WTC11 (cell line): Measurements from ENCODE around the gene CLDN19. TPM values are rescaled to one million over a fixed set of nuclear protein-coding genes. Genes with fewer than 3 reads are reported as not detected.

Source experiments
- ATAC-seq: fragments of 200-7000 bp; cut with Tn5 transposase; 2 replicates; pipeline ENCODE4 v1.10.0; 2021; ENCODE audit warnings: mild to moderate bottlenecking, moderate library complexity
- CTCF ChIA-PET: fragments of 300-600 bp; sonication (Branson Sonifier 250); formaldehyde crosslinking; loops from one replicate; lab custom pipeline; 2021; ENCODE audit warnings: antibody characterized with exemption; lab: Charles Lee
- POLR2A ChIA-PET: fragments of 350-600 bp; sonication (Branson Sonifier 250); formaldehyde crosslinking; loops from one replicate; lab custom pipeline; 2021; ENCODE audit warnings: antibody characterized with exemption; lab: Charles Lee
- DNase-seq: peaks from one replicate; pipeline ENCODE4 v3.0.0; 2021; ENCODE audit warnings: low spot score
- H3K27ac Mint-ChIP-seq: 2 replicates; pipeline ENCODE4 v1.8.0; 2021; ENCODE audit warnings: mixed read lengths
- H3K27me3 Mint-ChIP-seq: 2 replicates; pipeline ENCODE4 v1.8.0; 2021; ENCODE audit warnings: low read depth, mild to moderate bottlenecking, moderate library complexity, mixed read lengths
- H3K36me3 Mint-ChIP-seq: 2 replicates; pipeline ENCODE4 v1.8.0; 2021; ENCODE audit warnings: mixed read lengths
- H3K4me1 Mint-ChIP-seq: 2 replicates; pipeline ENCODE4 v1.8.0; 2022; ENCODE audit warnings: mixed read lengths
- H3K4me3 Mint-ChIP-seq: 2 replicates; pipeline ENCODE4 v1.8.0; 2021; ENCODE audit warnings: mild to moderate bottlenecking, moderate library complexity, mixed read lengths
- H3K9me3 Mint-ChIP-seq: 2 replicates; pipeline ENCODE4 v1.8.0; 2021; ENCODE audit warnings: mixed read lengths
- ATF3 ChIP-seq: sonication (generic); formaldehyde crosslinking; conservative IDR thresholded peaks from 2 replicates; pipeline ENCODE4 v1.8.1; 2022; ENCODE audit warnings: mild to moderate bottlenecking, missing genetic modification reagents
- ATF6 ChIP-seq: sonication (generic); formaldehyde crosslinking; IDR thresholded peaks from 2 replicates; pipeline ENCODE4 v1.8.1; 2023; ENCODE audit warnings: mild to moderate bottlenecking, missing genetic modification reagents
- CREM ChIP-seq: sonication (generic); formaldehyde crosslinking; IDR thresholded peaks from 2 replicates; pipeline ENCODE4 v1.8.1; 2022; ENCODE audit warnings: mild to moderate bottlenecking, missing genetic modification reagents, moderate library complexity
- E2F4 ChIP-seq: sonication (generic); formaldehyde crosslinking; IDR thresholded peaks from 2 replicates; pipeline ENCODE4 v1.8.1; 2022; ENCODE audit warnings: low read depth, mild to moderate bottlenecking, moderate library complexity, missing genetic modification reagents, borderline replicate concordance
- ELF4 ChIP-seq: sonication (generic); formaldehyde crosslinking; IDR thresholded peaks from 2 replicates; pipeline ENCODE4 v1.8.1; 2022; ENCODE audit warnings: low read depth, mild to moderate bottlenecking, moderate library complexity, missing genetic modification reagents
- EMX1 ChIP-seq: fragments of 250-450 bp; sonication (Bioruptor Pico); IDR thresholded peaks from 2 replicates; pipeline ENCODE4 v1.8.0; 2021; ENCODE audit warnings: mild to moderate bottlenecking
- ETV6 ChIP-seq: sonication (generic); formaldehyde crosslinking; IDR thresholded peaks from 2 replicates; pipeline ENCODE4 v1.8.1; 2022; ENCODE audit warnings: mild to moderate bottlenecking, missing genetic modification reagents
- FOXK1 ChIP-seq: sonication (generic); formaldehyde crosslinking; IDR thresholded peaks from 2 replicates; pipeline ENCODE4 v1.8.0; 2022; ENCODE audit warnings: mild to moderate bottlenecking, moderate library complexity, missing genetic modification reagents
- FOXP1 ChIP-seq: sonication (generic); formaldehyde crosslinking; IDR thresholded peaks from 2 replicates; pipeline ENCODE4 v1.8.0; 2022; ENCODE audit warnings: missing genetic modification reagents, mild to moderate bottlenecking, moderate library complexity, borderline replicate concordance
- FOXP4 ChIP-seq: sonication (generic); formaldehyde crosslinking; IDR thresholded peaks from 2 replicates; pipeline ENCODE4 v1.8.0; 2022; ENCODE audit warnings: mild to moderate bottlenecking, missing genetic modification reagents
- HMGA2 ChIP-seq: fragments of 250-450 bp; sonication (Bioruptor Pico); IDR thresholded peaks from 2 replicates; pipeline ENCODE4 v1.4.0; 2021; ENCODE audit warnings: mild to moderate bottlenecking, moderate library complexity
- HMGXB4 ChIP-seq: sonication (generic); formaldehyde crosslinking; IDR thresholded peaks from 2 replicates; pipeline ENCODE4 v1.8.1; 2023; ENCODE audit warnings: mild to moderate bottlenecking, moderate library complexity, missing genetic modification reagents
- JUN ChIP-seq: sonication (generic); formaldehyde crosslinking; IDR thresholded peaks from 2 replicates; pipeline ENCODE4 v1.8.0; 2023; ENCODE audit warnings: mild to moderate bottlenecking, missing genetic modification reagents
- NFATC4 ChIP-seq: fragments of 250-450 bp; sonication (Bioruptor Pico); IDR thresholded peaks from 2 replicates; pipeline ENCODE4 v1.9.0; 2021; ENCODE audit warnings: mild to moderate bottlenecking
- NFE2L1 ChIP-seq: sonication (generic); formaldehyde crosslinking; IDR thresholded peaks from 2 replicates; pipeline ENCODE4 v1.8.1; 2023; ENCODE audit warnings: missing genetic modification reagents
- PRDM15 ChIP-seq: sonication (generic); formaldehyde crosslinking; IDR thresholded peaks from 2 replicates; pipeline ENCODE4 v1.8.0; 2022; ENCODE audit warnings: missing genetic modification reagents
- RELA ChIP-seq: sonication (generic); formaldehyde crosslinking; IDR thresholded peaks from 2 replicates; pipeline ENCODE4 v1.8.1; 2022; ENCODE audit warnings: missing genetic modification reagents, mild to moderate bottlenecking, borderline replicate concordance
- SOX15 ChIP-seq: fragments of 250-450 bp; sonication (Bioruptor Pico); IDR thresholded peaks from 2 replicates; pipeline ENCODE4 v1.9.0; 2021; ENCODE audit warnings: mild to moderate bottlenecking
- SP1 ChIP-seq: sonication (generic); formaldehyde crosslinking; conservative IDR thresholded peaks from 2 replicates; pipeline ENCODE4 v1.8.1; 2022; ENCODE audit warnings: missing genetic modification reagents
- USF2 ChIP-seq: sonication (generic); formaldehyde crosslinking; IDR thresholded peaks from 2 replicates; pipeline ENCODE4 v1.8.1; 2023; ENCODE audit warnings: mild to moderate bottlenecking, missing genetic modification reagents, moderate library complexity
- ZNF219 ChIP-seq: sonication (generic); formaldehyde crosslinking; IDR thresholded peaks from 2 replicates; pipeline ENCODE4 v1.8.0; 2023; ENCODE audit warnings: missing genetic modification reagents, mild to moderate bottlenecking, borderline replicate concordance
- ZNF232 ChIP-seq: sonication (generic); formaldehyde crosslinking; IDR thresholded peaks from 2 replicates; pipeline ENCODE4 v1.8.0; 2022; ENCODE audit warnings: mild to moderate bottlenecking, missing genetic modification reagents
- ZNF512 ChIP-seq: sonication (generic); formaldehyde crosslinking; IDR thresholded peaks from 2 replicates; pipeline ENCODE4 v1.8.1; 2022; ENCODE audit warnings: missing genetic modification reagents, borderline replicate concordance
- total RNA-seq: library from RNA; stranded (reverse); gene quantifications from 3 replicates; pipeline ENCODE4 v1.2.3, GENCODE V29; 2021

The CLDN19 gene
- total RNA-seq, 1 experiment from 2014 or later = 8.1 TPM

- Mint-ChIP-seq H3K27me3 (no peaks in the 10 kb centered on the region), H3K4me3 (no peak overlapping the region), H3K9me3 (no peaks in the 10 kb centered on the region), H3K36me3 (no peaks in the 10 kb centered on the region), H3K4me1 (peaks cover 15% of the 10 kb centered on the region), H3K27ac (no peak overlapping the region; the same call in 1 of the 2 replicates)
- ChIA-PET CTCF (interaction anchor here (0.6 to 1.2 kb wide), 2 partner anchors 24 to 47 kb away, joined by 3 to 5 read pairs; no protein-coding TSS in a partner anchor), POLR2A (interaction anchor here (0.7 to 1.0 kb wide), 2 partner anchors 29 to 35 kb away, joined by 4 to 5 read pairs; partner anchors contain the start of genes C1orf50 and P3H1)
- TF ChIP-seq HMGA2 (no peak), ETV6 (CRISPR knock-in tag) (no peak), EMX1 (CRISPR knock-in tag) (no peak), ZNF232 (CRISPR knock-in tag) (no peak), ZNF219 (CRISPR knock-in tag) (no peak), PRDM15 (CRISPR knock-in tag) (no peak), FOXK1 (CRISPR knock-in tag) (no peak), ATF3 (CRISPR knock-in tag) (no peak), CREM (CRISPR knock-in tag) (no peak), ZNF512 (CRISPR knock-in tag) (no peak), NFATC4 (CRISPR knock-in tag) (no peak), JUN (CRISPR knock-in tag) (no peak), FOXP4 (CRISPR knock-in tag) (no peak), FOXP1 (CRISPR knock-in tag) (no peak), ELF4 (CRISPR knock-in tag) (no peak)
- DNase-seq (no peak), ATAC-seq (no peak)
Measured at GRCh38 chr1:42731585-42731984, 8.5 kb downstream of the CLDN19 start.

GRCh38 chr1:42730988-42731387 is 9.0 kb downstream of the CLDN19 start:
- ATAC-seq (no peak; the same call in 1 of the 2 replicates), DNase-seq (no peak)
- Mint-ChIP-seq H3K27ac (no peak overlapping the region), H3K4me1 (peaks cover 15% of the 10 kb centered on the region), H3K27me3 (no peaks in the 10 kb centered on the region), H3K4me3 (no peak overlapping the region), H3K9me3 (no peaks in the 10 kb centered on the region), H3K36me3 (no peaks in the 10 kb centered on the region)
- ChIA-PET POLR2A (interaction anchor here (0.7 kb wide), 1 partner anchor 29 kb away, joined by 5 read pairs; no protein-coding TSS in a partner anchor), CTCF (interaction anchor here (0.6 to 1.7 kb wide), 8 partner anchors 9 to 276 kb away, joined by 3 to 8 read pairs (median 3); partner anchors contain the start of gene CLDN19)
- TF ChIP-seq ATF6 (CRISPR knock-in tag) = no peak
- TF ChIP-seq SP1 (CRISPR knock-in tag) = no peak
- TF ChIP-seq USF2 (CRISPR knock-in tag) = no peak
- TF ChIP-seq HMGXB4 = no peak
- TF ChIP-seq RELA (CRISPR knock-in tag) = no peak
- no peak for TF ChIP-seq E2F4 (CRISPR knock-in tag)
- TF ChIP-seq SOX15 (CRISPR knock-in tag) = no peak
- no peak for TF ChIP-seq NFE2L1 (CRISPR knock-in tag)
